ENCODE data around the gene BRI3. TPM values are rescaled to one million over a fixed set of nuclear protein-coding genes. Genes with fewer than 3 reads are reported as not detected.
A peak's percentile ranks its signal among the peaks of the same experiment; 100 is the strongest.

The BRI3 gene
- total RNA-seq, 4 donors from 2014 or later: 39.0 to 51.4 (median 45.5) TPM

- H3K27me3 ChIP-seq: peaks cover 47% of the 10 kb centered on the region
- no peaks in the 10 kb centered on the region for H3K9me3 ChIP-seq
- no peak for ATAC-seq
- WGBS, 2 donors (ENCODE audit: low coverage in 1 of 2): 54 to 79% methylated on average over 4 to 8 of the region's 10 CpGs
- no peak overlapping the region for H3K4me3 ChIP-seq
- H3K27ac ChIP-seq: no peak overlapping the region
- peaks cover 0 to 10% (median 0%) of the 10 kb centered on the region in 3 donors for H3K4me1 ChIP-seq
- TF ChIP-seq POLR2AphosphoS5 (IDR thresholded peaks at IDR 0.05): no peak
- no peak for TF ChIP-seq EP300 (IDR thresholded peaks at IDR 0.05)
- no peak for TF ChIP-seq POLR2A (IDR thresholded peaks at IDR 0.05)
- TF ChIP-seq CTCF (IDR thresholded peaks at IDR 0.05): no peak
- H3K36me3 ChIP-seq: no peaks in the 10 kb centered on the region
Observed at GRCh38 chr7:98321301-98321700, 39.8 kb downstream of the BRI3 start.

GRCh38 chr7:98322331-98323270 lies 41.1 kb downstream of the BRI3 start:
- peaks cover 0 to 10% (median 0%) of the 10 kb centered on the region in 3 donors for H3K4me1 ChIP-seq
- 30 to 67% methylated on average over 6 to 13 of the region's 24 CpGs for WGBS, 2 donors (ENCODE audit: low coverage in 1 of 2)
- TF ChIP-seq EP300 (IDR thresholded peaks at IDR 0.05): no peak
- no peak for TF ChIP-seq CTCF (IDR thresholded peaks at IDR 0.05)
- TF ChIP-seq POLR2AphosphoS5 (IDR thresholded peaks at IDR 0.05): no peak
- TF ChIP-seq POLR2A (IDR thresholded peaks at IDR 0.05): no peak
- no peaks in the 10 kb centered on the region for H3K36me3 ChIP-seq
- H3K27me3 ChIP-seq: peaks cover 47% of the 10 kb centered on the region
- no peak for ATAC-seq
- no peak overlapping the region for H3K4me3 ChIP-seq
- no peak overlapping the region for H3K27ac ChIP-seq
- H3K9me3 ChIP-seq: no peaks in the 10 kb centered on the region

GRCh38 chr7:98323597-98324322 lies 42.3 kb downstream of the BRI3 start:
- Histone ChIP-seq H3K36me3 (no peaks in the 10 kb centered on the region), H3K27ac (no peak overlapping the region), H3K27me3 (peaks cover 47% of the 10 kb centered on the region), H3K9me3 (no peaks in the 10 kb centered on the region), H3K4me1 (peaks cover 0 to 10% (median 0%) of the 10 kb centered on the region in 3 donors), H3K4me3 (peak overlapping the region in 1 of 2 donors; percentile 13)
- TF ChIP-seq EP300 (IDR thresholded peaks at IDR 0.05) (no peak), POLR2A (IDR thresholded peaks at IDR 0.05) (no peak), POLR2AphosphoS5 (IDR thresholded peaks at IDR 0.05) (no peak), CTCF (IDR thresholded peaks at IDR 0.05) (no peak)
- WGBS, 2 donors (ENCODE audit: low coverage in 1 of 2): 38 to 39% methylated on average over 12 to 23 of the region's 28 CpGs
- no peak for ATAC-seq

- no peak for ATAC-seq
- Histone ChIP-seq H3K27ac (no peak overlapping the region), H3K27me3 (peaks cover 47% of the 10 kb centered on the region), H3K9me3 (no peaks in the 10 kb centered on the region), H3K4me3 (no peak overlapping the region), H3K4me1 (peaks cover 0 to 10% (median 0%) of the 10 kb centered on the region in 3 donors), H3K36me3 (no peaks in the 10 kb centered on the region)
- 94 to 95% methylated on average over 3 to 5 of the region's 6 CpGs for WGBS, 2 donors (ENCODE audit: low coverage in 1 of 2)
- no peak for TF ChIP-seq CTCF (IDR thresholded peaks at IDR 0.05)
- no peak for TF ChIP-seq EP300 (IDR thresholded peaks at IDR 0.05)
- TF ChIP-seq POLR2AphosphoS5 (IDR thresholded peaks at IDR 0.05): no peak
- TF ChIP-seq POLR2A (IDR thresholded peaks at IDR 0.05): no peak
Observed at GRCh38 chr7:98324782-98325181, 43.3 kb downstream of the BRI3 start.
